HG02981 (cell line): ENCODE results near the gene WRNIP1.

ENCODE experiments used
- ATAC-seq: cut with Tn5 transposase; IDR thresholded peaks from one replicate; pipeline ENCODE4 v1.9.1; 2021; ENCODE audit warnings: mild to moderate bottlenecking, moderate library complexity; ENCODE audit not compliant: unreplicated experiment

Gene WRNIP1

DNA sequence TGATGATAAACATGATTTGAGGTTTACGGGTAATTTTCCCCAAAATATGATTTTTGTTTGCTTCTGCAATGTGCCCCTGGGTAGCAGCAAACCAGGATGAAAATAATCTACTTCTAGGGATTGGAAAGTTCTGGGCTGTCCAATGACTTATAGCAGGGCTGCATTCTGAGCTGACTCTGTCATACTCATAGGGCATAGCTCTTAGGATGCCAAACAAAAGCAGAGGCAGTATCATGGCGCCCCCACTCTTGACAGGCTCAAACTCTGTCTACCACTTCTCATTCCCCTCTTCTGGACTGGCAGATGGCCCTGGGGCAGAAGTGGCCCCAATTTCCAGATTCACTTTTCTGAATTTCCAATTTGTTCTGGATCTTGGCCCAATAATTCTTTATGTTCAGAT, 66.2 kb downstream of the WRNIP1 start:
- ATAC-seq, result no peak

DNA sequence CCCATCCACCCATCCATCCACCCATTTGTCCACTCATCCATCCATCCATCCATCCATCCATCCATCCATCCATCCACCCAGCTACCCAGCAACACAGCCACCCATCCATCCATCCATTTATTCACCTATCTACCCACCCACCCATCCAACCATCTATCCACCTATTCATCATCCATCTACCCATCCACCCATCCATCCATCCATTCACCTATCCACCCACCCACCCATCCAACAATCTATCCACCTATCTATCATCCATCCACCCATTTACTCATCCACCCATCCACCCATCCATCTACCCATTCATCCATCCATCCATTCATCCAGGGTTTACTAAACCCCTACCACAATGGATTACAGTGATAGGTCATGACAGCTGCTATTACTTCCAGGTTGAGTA, 69.1 kb downstream of the WRNIP1 start:
- ATAC-seq, result no peak
